SK-N-MC (cell line): Measurements from ENCODE around the gene ALDH1L1.

Experiments
- EZH2 ChIP-seq: fragments of 200-600 bp; sonication (generic); IDR thresholded peaks from one replicate; pipeline ENCODE4 v1.6.1; 2017; ENCODE audit warnings: antibody characterized with exemption
- FOXP2 ChIP-seq: optimal IDR thresholded peaks from 2 replicates; pipeline ENCODE3; 2011; ENCODE audit warnings: mild to moderate bottlenecking, moderate library complexity; ENCODE audit not compliant: insufficient read depth; ENCODE audit errors: extremely low read length, control extremely low read depth
- POLR2AphosphoS5 ChIP-seq: IDR thresholded peaks from 2 replicates; pipeline ENCODE4 v1.6.1; 2012; ENCODE audit warnings: mild to moderate bottlenecking, low read depth, low read length, borderline replicate concordance

GRCh38 chr3:126107957-126108675 lies 72.3 kb downstream of the ALDH1L1 start:
- TF ChIP-seq POLR2AphosphoS5 (no peak), EZH2 (no peak), FOXP2 (no peak)
